CD4-positive, alpha-beta T cell (primary cell): ENCODE measurements around the gene DIPK1A. TPM values are rescaled to one million over a fixed set of nuclear protein-coding genes. Genes with fewer than 3 reads are reported as not detected.

ENCODE experiments used
- ATAC-seq: fragments of 200-7000 bp; cut with Tn5 transposase; one replicate; pipeline ENCODE4 v1.10.0; 2022; ENCODE audit warnings: mild to moderate bottlenecking; ENCODE audit not compliant: poor library complexity
- CTCF ChIA-PET: fragments of 350-600 bp; sonication (Branson Sonifier 250); formaldehyde crosslinking; loops from one replicate; lab custom pipeline; 2021; ENCODE audit warnings: antibody characterized with exemption, inconsistent platforms; lab: Charles Lee
- POLR2A ChIA-PET: fragments of 350-600 bp; sonication (Branson Sonifier 250); formaldehyde crosslinking; loops from one replicate; lab custom pipeline; 2021; ENCODE audit warnings: antibody characterized with exemption, inconsistent platforms; lab: Charles Lee
- DNase-seq, 14 experiments: peaks; one replicate each; pipeline ENCODE4 v3.0.0-alpha.2; 2013 to 2020; ENCODE audit warnings: mixed read lengths in 2 of 14
- H3K27ac ChIP-seq, 2 donors: one replicate each; pipeline versions ENCODE4 v1.5.1 to v1.7.0; 2013; ENCODE audit warnings: low read length in 2 of 2, low read depth in 1 of 2, mild to moderate bottlenecking in 1 of 2
- H3K27me3 ChIP-seq, 2 experiments: 1 replicate in 1 of 2; 2 replicates in 1 of 2; pipeline versions ENCODE4 v1.6.1 to v1.7.0; 2013; ENCODE audit warnings: low read length in 2 of 2, control low read depth in 1 of 2, mild to moderate bottlenecking in 1 of 2, moderate library complexity in 1 of 2; ENCODE audit not compliant: insufficient read depth in 2 of 2, control insufficient read depth in 1 of 2
- H3K36me3 ChIP-seq: one replicate; pipeline ENCODE4 v1.6.1; 2013; ENCODE audit warnings: low read length, control low read depth; ENCODE audit not compliant: insufficient read depth
- H3K4me1 ChIP-seq: one replicate; pipeline ENCODE4 v1.6.1; 2013; ENCODE audit warnings: low read length, control low read depth; ENCODE audit not compliant: insufficient read depth
- H3K4me3 ChIP-seq: one replicate; pipeline ENCODE4 v1.5.1; 2013; ENCODE audit warnings: mild to moderate bottlenecking, low read length, moderate library complexity
- H3K9me3 ChIP-seq, 2 experiments: 1 replicate in 1 of 2; 2 replicates in 1 of 2; pipeline versions ENCODE4 v1.6.1 to v1.7.0; 2013; ENCODE audit warnings: low read length in 2 of 2, mild to moderate bottlenecking in 2 of 2, control low read depth in 1 of 2, moderate library complexity in 1 of 2; ENCODE audit not compliant: control insufficient read depth in 1 of 2, insufficient read depth in 1 of 2
- H3K27ac Mint-ChIP-seq: one replicate; pipeline ENCODE4 v1.8.0; 2020; ENCODE audit warnings: mixed read lengths
- H3K27me3 Mint-ChIP-seq: one replicate; pipeline ENCODE4 v1.8.0; 2021; ENCODE audit warnings: mixed read lengths
- H3K36me3 Mint-ChIP-seq: one replicate; pipeline ENCODE4 v1.8.0; 2021; ENCODE audit warnings: low read depth, mixed read lengths
- H3K4me1 Mint-ChIP-seq: one replicate; pipeline ENCODE4 v1.8.0; 2021; ENCODE audit warnings: low read depth, mixed read lengths
- H3K4me3 Mint-ChIP-seq: one replicate; pipeline ENCODE4 v1.8.0; 2020; ENCODE audit warnings: mild to moderate bottlenecking, mixed read lengths
- H3K9me3 Mint-ChIP-seq: one replicate; pipeline ENCODE4 v1.8.0; 2020; ENCODE audit warnings: mixed read lengths
- intact Hi-C, 2 experiments: fragments of 100-400 bp; cut with DNase I in 1 of 2; cut with micrococcal nuclease in 1 of 2; formaldehyde crosslinking; loops; one replicate each; pipeline versions ENCODE4 v1.15.1 to v1.9.0; 2023 to 2025; cut with DNase I, micrococcal nuclease
- total RNA-seq, 174 experiments: library from RNA in 2 of 174; stranded (reverse) in 2 of 174; gene quantifications; one replicate each; pipeline ENCODE4 v1.2.3 and lab custom pipeline; 2021 to 2026
- TF ChIP-seq, protein P1 (sequence below): fragments of 200-600 bp; IDR thresholded peaks from one replicate; pipeline ENCODE4 v1.8.0; 2022; ENCODE audit warnings: antibody characterized with exemption, mild to moderate bottlenecking

DIPK1A gene
- total RNA-seq, 2 experiments from 2014 or later: 7.0 to 7.3 TPM

DNA sequence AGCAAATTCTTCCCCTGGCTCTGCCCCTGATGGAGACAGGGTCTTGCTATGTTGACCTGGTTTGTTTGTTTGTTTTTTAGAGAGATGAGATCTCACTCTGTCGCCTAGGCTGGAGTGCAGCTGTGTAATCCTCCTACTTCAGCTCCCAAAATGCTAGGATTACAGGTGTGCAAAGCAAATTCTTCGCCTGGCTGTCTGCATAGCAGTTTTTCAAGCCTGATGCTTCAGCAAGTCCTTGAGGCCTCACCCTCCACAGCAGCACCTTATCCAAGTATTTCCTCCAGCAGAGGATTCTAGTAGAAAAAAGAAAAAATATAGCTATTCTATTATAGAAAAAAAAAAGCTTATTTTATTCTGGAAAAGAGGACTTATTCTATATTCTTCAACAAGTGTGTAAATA lies 144.5 kb downstream of the DIPK1A start:
- intact Hi-C loops: no loop called here
- Mint-ChIP-seq H3K27ac (no peak overlapping the region), H3K27me3 (peaks cover 10% of the 10 kb centered on the region), H3K9me3 (no peaks in the 10 kb centered on the region), H3K4me3 (no peak overlapping the region), H3K4me1 (no peaks in the 10 kb centered on the region), H3K36me3 (no peaks in the 10 kb centered on the region)
- no peaks in the 10 kb centered on the region for H3K4me1 ChIP-seq
- TF ChIP-seq, protein P1, sequence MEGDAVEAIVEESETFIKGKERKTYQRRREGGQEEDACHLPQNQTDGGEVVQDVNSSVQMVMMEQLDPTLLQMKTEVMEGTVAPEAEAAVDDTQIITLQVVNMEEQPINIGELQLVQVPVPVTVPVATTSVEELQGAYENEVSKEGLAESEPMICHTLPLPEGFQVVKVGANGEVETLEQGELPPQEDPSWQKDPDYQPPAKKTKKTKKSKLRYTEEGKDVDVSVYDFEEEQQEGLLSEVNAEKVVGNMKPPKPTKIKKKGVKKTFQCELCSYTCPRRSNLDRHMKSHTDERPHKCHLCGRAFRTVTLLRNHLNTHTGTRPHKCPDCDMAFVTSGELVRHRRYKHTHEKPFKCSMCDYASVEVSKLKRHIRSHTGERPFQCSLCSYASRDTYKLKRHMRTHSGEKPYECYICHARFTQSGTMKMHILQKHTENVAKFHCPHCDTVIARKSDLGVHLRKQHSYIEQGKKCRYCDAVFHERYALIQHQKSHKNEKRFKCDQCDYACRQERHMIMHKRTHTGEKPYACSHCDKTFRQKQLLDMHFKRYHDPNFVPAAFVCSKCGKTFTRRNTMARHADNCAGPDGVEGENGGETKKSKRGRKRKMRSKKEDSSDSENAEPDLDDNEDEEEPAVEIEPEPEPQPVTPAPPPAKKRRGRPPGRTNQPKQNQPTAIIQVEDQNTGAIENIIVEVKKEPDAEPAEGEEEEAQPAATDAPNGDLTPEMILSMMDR: no peak
- no peaks in the 10 kb centered on the region for H3K9me3 ChIP-seq
- no peaks in the 10 kb centered on the region for H3K27me3 ChIP-seq
- ChIA-PET POLR2A (interaction anchor here (1.0 kb wide), 1 partner anchor 15 kb away, joined by 5 read pairs; the partner anchor contains the start of gene RPL5), CTCF (no interaction called here)
- no peaks in the 10 kb centered on the region for H3K36me3 ChIP-seq
- DNase-seq (no peak), ATAC-seq (no peak)
- no peak overlapping the region for H3K27ac ChIP-seq
- H3K4me3 ChIP-seq: no peak overlapping the region

DNA sequence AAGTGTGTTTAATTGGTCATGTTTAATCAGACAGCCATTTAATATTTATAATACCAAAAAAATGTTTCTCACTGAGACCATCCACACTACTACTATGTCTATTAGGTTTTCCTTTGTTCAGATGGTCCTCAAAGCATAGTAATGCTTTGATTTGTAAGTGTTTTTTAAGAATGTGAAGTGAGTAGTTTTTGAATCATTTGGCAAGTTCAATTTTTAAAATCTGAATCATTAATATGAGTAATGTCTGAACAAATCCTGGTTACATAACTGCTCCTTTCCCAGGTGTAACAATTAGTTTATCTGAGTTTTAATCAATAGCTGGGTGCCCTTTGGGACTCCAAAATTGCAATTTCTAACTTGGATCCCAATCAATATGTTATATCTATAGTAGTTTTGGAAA lies 152.9 kb downstream of the DIPK1A start:
- H3K9me3 ChIP-seq: no peaks in the 10 kb centered on the region
- H3K4me3 ChIP-seq: no peak overlapping the region
- no peaks in the 10 kb centered on the region for H3K4me1 ChIP-seq
- ChIA-PET POLR2A (no interaction called here), CTCF (no interaction called here)
- intact Hi-C loops: no loop called here
- no peak for ATAC-seq
- H3K4me1 Mint-ChIP-seq: no peaks in the 10 kb centered on the region
- H3K27me3 ChIP-seq: no peaks in the 10 kb centered on the region
- no peaks in the 10 kb centered on the region for H3K36me3 Mint-ChIP-seq
- no peak for DNase-seq
- no peak overlapping the region for H3K27ac Mint-ChIP-seq
- no peak overlapping the region for H3K27ac ChIP-seq
- H3K9me3 Mint-ChIP-seq: no peaks in the 10 kb centered on the region
- TF ChIP-seq, protein P1: no peak
- H3K27me3 Mint-ChIP-seq: peaks cover 10% of the 10 kb centered on the region
- no peaks in the 10 kb centered on the region for H3K36me3 ChIP-seq
- no peak overlapping the region for H3K4me3 Mint-ChIP-seq

GRCh38 chr1:92805216-92805615 lies 156.0 kb downstream of the DIPK1A start:
- Histone ChIP-seq H3K9me3 (no peaks in the 10 kb centered on the region), H3K27me3 (no peaks in the 10 kb centered on the region), H3K4me3 (no peak overlapping the region), H3K4me1 (no peaks in the 10 kb centered on the region), H3K27ac (no peak overlapping the region), H3K36me3 (no peaks in the 10 kb centered on the region)
- H3K27ac Mint-ChIP-seq: no peak overlapping the region
- TF ChIP-seq, protein P1: no peak
- H3K4me3 Mint-ChIP-seq: no peak overlapping the region
- ChIA-PET CTCF (no interaction called here), POLR2A (no interaction called here)
- no peaks in the 10 kb centered on the region for H3K36me3 Mint-ChIP-seq
- intact Hi-C loops: no loop called here
- no peaks in the 10 kb centered on the region for H3K9me3 Mint-ChIP-seq
- ATAC-seq: no peak
- H3K4me1 Mint-ChIP-seq: no peaks in the 10 kb centered on the region
- no peak for DNase-seq
- H3K27me3 Mint-ChIP-seq: peaks cover 5% of the 10 kb centered on the region
